Stimulated activated CD8-positive, alpha-beta memory T cell treated with anti-CD3 and anti-CD28 coated beads, Interleukin-7, amount 100 ng/mL, for 48 hours (primary cell): ENCODE data around the gene AKAP10.
"Not testable (repeated sequence)": the region's sequence is repeated elsewhere in the genome, so short reads cannot be mapped to it uniquely, and the experiment has no call there.

Experiments
- DNase-seq, 2 donors: peaks; one replicate each; pipeline ENCODE4 v3.0.0-alpha.2; 2020; ENCODE audit warnings: low read depth in 1 of 2; ENCODE audit errors: extremely low read depth in 1 of 2

AKAP10 gene

DNA sequence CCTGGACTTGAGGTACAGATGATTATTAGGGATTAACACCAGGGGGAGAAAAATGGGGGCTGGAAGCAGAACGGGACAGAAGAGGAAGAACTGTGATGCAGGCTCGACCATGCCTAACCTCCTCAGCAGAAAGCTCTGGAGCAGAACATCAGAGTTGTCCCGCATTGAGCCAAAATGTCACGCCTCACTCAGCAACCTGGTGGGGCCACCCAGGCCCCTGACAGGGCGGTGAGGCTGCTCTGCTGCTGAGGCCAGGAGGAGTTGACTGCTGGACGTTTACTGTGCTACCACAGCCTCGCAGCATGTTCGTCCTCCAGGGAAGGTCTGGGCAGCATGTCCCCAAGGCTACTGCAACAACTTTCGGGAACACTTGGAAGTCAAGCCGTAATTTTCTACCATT is 103.4 kb downstream of the AKAP10 start:
- DNase-seq: no peak

DNA sequence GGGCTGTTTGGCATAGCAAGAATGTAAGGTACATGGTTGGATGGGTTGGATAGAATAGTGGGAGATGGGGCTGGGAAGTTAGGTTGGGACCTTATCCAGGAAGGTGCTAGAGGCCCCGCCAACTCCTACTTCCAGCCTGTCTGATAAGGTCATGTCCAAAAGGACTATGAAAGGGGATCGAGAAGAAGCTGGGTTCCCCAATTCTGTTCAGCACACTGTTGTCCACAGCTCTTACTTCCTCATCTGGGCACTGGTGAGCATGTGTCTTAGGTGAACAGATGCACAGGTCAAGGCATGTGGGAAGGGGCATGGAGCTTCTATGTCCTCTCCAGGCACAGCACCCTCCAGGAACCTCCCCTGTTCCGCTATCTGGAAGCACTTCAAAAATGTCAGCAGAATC is 104.3 kb downstream of the AKAP10 start:
- DNase-seq: no peak

DNA sequence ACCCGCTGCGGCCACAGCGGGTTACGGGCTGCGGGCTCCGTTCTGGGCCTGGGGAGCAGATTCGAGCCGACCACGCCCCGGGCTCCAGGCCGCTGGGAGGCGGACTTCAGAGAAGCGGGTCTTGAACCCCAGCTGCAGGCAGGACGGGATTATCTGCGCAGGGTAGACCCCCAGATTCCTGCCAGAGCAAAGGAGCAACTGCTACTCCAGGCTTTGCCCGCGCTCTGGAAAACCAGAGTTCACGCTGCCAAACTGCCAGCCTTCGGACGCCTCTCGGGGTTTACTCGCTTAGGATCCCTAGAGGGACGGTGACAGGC is 109.6 kb downstream of the AKAP10 start:
- no peak for DNase-seq

DNA sequence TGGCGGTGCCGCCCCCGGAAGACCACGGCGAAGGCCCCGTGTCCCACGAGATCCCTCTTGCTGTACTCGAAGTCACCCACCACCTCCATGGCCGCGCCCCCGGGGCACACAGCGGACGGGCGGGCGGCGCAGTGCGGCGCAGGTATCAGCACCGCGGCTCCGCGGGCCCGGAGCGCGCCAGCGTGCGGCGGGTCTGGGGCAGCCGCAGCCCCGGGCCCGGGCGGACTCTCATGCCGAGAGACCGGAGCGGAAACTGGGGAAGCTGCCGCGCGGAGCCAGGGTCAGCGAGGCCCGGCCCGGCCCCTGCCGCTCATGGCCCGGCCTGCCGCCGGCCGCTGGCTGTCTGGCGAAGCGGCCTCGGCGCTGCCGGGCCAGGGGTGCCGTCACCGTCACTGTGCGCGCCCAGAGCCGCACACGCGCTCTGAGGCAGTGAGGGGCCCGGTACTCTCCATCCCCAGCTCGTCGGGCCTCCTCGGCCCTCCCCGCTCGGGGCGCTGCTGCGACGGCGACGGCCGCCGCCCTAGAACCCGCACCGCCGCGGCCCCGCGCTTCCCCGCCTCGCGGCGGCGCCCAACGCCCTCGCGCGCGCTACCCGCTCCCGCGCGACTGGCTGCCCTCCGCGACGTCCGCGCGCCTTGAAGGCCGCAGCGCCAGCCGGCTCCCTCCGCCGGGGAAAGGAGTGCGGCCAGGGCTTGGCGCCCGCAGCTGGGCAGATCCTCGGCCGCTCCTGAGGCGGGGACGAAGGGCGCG is 110.1 kb downstream of the AKAP10 start, which contains the start of gene ULK2:
ULK2 (minus strand) TSS at position 608 of the 750 bp plus-strand sequence; CDS start at position 89, 519 bp downstream.
- peak in 1 of 2 donors; percentile 21 for DNase-seq

- DNase-seq: peak in 1 of 2 donors; percentile 4
Measured at GRCh38 chr17:19867079-19867328, 110.6 kb downstream of the AKAP10 start.

- DNase-seq: no peak
Measured at GRCh38 chr17:19865021-19865420, 112.6 kb downstream of the AKAP10 start.

GRCh38 chr17:19860647-19861177 is 116.9 kb downstream of the AKAP10 start:
- not testable (repeated sequence) for DNase-seq

- no peak for DNase-seq
Measured at GRCh38 chr17:19857640-19858039, 120.0 kb downstream of the AKAP10 start.
